K562 (cell line): ENCODE measurements around the gene TUBA1B. TPM values are rescaled to one million over a fixed set of nuclear protein-coding genes. Genes with fewer than 3 reads are reported as not detected.

Experiments
- ARID1B ChIP-seq: fragments of 450-650 bp; IDR thresholded peaks from 2 replicates; pipeline ENCODE4 v1.6.1; 2016; ENCODE audit warnings: antibody characterized with exemption, mild to moderate bottlenecking, inconsistent platforms
- FOXP1 ChIP-seq: sonication (generic); formaldehyde crosslinking; IDR thresholded peaks from 2 replicates; pipeline ENCODE4 v1.8.0; 2022; ENCODE audit warnings: mild to moderate bottlenecking, missing genetic modification reagents
- FUS ChIP-seq: fragments of 200-400 bp; formaldehyde crosslinking; optimal IDR thresholded peaks from 2 replicates; pipeline ENCODE3; 2017; ENCODE audit warnings: low read depth, low read length
- GATA2 ChIP-seq: sonication (generic); formaldehyde crosslinking; IDR thresholded peaks from 2 replicates; pipeline ENCODE4 v1.4.0; 2020; ENCODE audit warnings: mild to moderate bottlenecking, missing genetic modification reagents
- ILK ChIP-seq: fragments of 450-650 bp; IDR thresholded peaks from 2 replicates; pipeline ENCODE4 v1.6.1; 2016; ENCODE audit warnings: missing genetic modification characterization, low read depth, mild to moderate bottlenecking, missing compliant biosample characterization, moderate library complexity, borderline replicate concordance
- MEF2D ChIP-seq: conservative IDR thresholded peaks from 2 replicates; pipeline ENCODE4 v1.6.1; 2016; ENCODE audit warnings: low read depth, missing genetic modification characterization, missing compliant biosample characterization
- RAD21 ChIP-seq, 2 experiments: fragments of 250-450 bp in 1 of 2; fragments of 450-650 bp in 1 of 2; sonication (Bioruptor Pico) in 1 of 2; formaldehyde crosslinking in 1 of 2; IDR thresholded peaks in 1 of 2; conservative IDR thresholded peaks in 1 of 2; 2 replicates each; pipeline versions ENCODE4 v1.4.0 to v1.8.0; 2020 to 2022; ENCODE audit warnings: mild to moderate bottlenecking in 2 of 2, moderate library complexity in 1 of 2
- SNIP1 ChIP-seq: fragments of 450-650 bp; IDR thresholded peaks from 2 replicates; pipeline ENCODE4 v1.7.1; 2017; ENCODE audit warnings: low read depth, mild to moderate bottlenecking
- TAF15 ChIP-seq: fragments of 200-400 bp; formaldehyde crosslinking; IDR thresholded peaks from 2 replicates; pipeline ENCODE4 v1.6.1; 2017; ENCODE audit warnings: mild to moderate bottlenecking, low read depth, low read length, moderate library complexity
- XRCC5 ChIP-seq: fragments of 200-400 bp; formaldehyde crosslinking; IDR thresholded peaks from 2 replicates; pipeline ENCODE4 v1.6.1; 2017; ENCODE audit warnings: low read depth, mild to moderate bottlenecking, low read length
- ZKSCAN1 ChIP-seq: fragments of 150-350 bp; IDR thresholded peaks from 2 replicates; pipeline ENCODE4 v1.6.1; 2016; ENCODE audit warnings: low read depth, low read length
- ZNF133 ChIP-seq: fragments of 250-450 bp; sonication (Bioruptor Pico); IDR thresholded peaks from 2 replicates; pipeline ENCODE4 v1.4.0; 2020; ENCODE audit warnings: mild to moderate bottlenecking
- polyA plus RNA-seq, 8 experiments: library from polyadenylated mRNA; depleted of rRNA in 4 of 8; stranded (reverse) in 5 of 8; unstranded in 3 of 8; fragments of >200 nt; fragmentation: Nextera tagmentation in 2 of 8; fragmentation: Illumina TruSeq in 1 of 8; extraction: Ambion mirVana in 2 of 8; extraction: Trizol in 1 of 8; gene quantifications; 2 replicates each; pipeline versions ENCODE4 v1.2.1 to v1.2.3, GENCODE V29; 2011 to 2014; ENCODE audit warnings: inconsistent platforms in 1 of 8, missing spikeins in 1 of 8
- total RNA-seq, 7 experiments: library from RNA; depleted of rRNA in 6 of 7; stranded (reverse); fragments of >200 nt in 6 of 7; fragmentation: Illumina TruSeq in 2 of 7; extraction: Trizol in 2 of 7; gene quantifications; 2 replicates each; pipeline versions ENCODE4 v1.2.1 to v1.2.3, GENCODE V29; 2011 to 2021; ENCODE audit warnings: low replicate concordance in 1 of 7
- TF ChIP-seq, protein P1 (sequence below): sonication (generic); formaldehyde crosslinking; IDR thresholded peaks from 2 replicates; pipeline ENCODE4 v1.8.0; 2022; ENCODE audit warnings: mild to moderate bottlenecking, missing genetic modification reagents
- TF ChIP-seq, protein P2 (sequence below): fragments of 450-650 bp; formaldehyde crosslinking; IDR thresholded peaks from 2 replicates; pipeline ENCODE4 v1.4.0; 2022; ENCODE audit warnings: mild to moderate bottlenecking, moderate library complexity
- TF ChIP-seq, protein P3 (sequence below): sonication (generic); formaldehyde crosslinking; IDR thresholded peaks from 2 replicates; pipeline ENCODE4 v1.8.0; 2022; ENCODE audit warnings: mild to moderate bottlenecking, missing genetic modification reagents
- TF ChIP-seq, protein P4 (sequence below), 2 experiments: fragments of 450-650 bp; IDR thresholded peaks; 2 replicates each; pipeline ENCODE4 v1.6.1; 2016
- TF ChIP-seq, protein P5 (sequence below): sonication (generic); formaldehyde crosslinking; IDR thresholded peaks from 2 replicates; pipeline ENCODE4 v1.9.0; 2022; ENCODE audit warnings: mild to moderate bottlenecking, missing genetic modification reagents

Gene TUBA1B
- total and polyA plus RNA-seq, 9 of the 15 experiments (the other 6 are each of a cell fraction or from before 2014, with no cell fraction given) = 2,189 to 4,624 (median 2,628) TPM

DNA sequence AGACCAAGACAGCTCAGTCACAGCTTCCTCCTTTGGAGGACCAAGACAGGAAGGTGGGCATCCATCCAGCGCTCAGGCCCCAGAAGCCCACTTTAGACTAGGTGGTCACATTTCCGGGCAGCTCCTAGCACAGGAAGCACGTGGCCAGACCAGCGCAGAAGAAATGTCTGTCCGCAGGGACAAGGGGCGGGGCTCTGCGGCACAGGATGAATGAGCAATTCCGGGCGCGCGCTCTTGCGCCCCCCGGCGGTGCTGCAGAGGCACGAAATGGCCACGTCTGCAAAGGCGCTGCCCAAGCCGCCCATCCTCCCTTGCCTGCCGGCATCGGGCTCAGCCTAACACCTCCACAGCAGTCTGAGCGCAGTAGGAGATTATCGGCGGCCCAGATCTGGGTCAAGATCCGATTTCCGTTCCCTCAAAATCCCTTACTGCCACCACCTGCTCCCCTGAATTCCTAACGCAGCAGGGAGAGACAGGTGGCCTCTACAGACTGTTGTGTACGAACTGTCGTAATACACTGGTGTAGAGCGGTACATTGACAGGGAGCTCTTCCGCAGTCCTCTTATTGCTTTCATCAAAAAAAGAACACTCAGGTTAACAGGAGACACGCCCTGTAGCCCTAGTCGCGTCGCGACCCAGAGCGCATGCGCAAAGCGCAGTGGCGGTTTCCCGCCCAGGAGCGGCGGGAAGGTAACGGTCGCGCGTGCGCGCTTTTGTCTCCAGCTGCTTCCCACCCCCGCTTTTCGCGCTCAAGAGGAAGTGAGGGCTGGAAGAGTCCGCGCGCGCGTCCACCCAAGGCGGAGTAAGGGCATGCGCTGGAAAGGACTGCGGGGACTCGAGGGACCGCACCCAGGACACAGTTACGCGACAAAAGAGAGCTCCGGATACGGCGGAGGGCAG, 794 bp downstream of the TUBA1B start (continued):
- peak; percentile 60; the same call in 1 of the 2 replicates for TF ChIP-seq MEF2D
- TF ChIP-seq, protein P1, sequence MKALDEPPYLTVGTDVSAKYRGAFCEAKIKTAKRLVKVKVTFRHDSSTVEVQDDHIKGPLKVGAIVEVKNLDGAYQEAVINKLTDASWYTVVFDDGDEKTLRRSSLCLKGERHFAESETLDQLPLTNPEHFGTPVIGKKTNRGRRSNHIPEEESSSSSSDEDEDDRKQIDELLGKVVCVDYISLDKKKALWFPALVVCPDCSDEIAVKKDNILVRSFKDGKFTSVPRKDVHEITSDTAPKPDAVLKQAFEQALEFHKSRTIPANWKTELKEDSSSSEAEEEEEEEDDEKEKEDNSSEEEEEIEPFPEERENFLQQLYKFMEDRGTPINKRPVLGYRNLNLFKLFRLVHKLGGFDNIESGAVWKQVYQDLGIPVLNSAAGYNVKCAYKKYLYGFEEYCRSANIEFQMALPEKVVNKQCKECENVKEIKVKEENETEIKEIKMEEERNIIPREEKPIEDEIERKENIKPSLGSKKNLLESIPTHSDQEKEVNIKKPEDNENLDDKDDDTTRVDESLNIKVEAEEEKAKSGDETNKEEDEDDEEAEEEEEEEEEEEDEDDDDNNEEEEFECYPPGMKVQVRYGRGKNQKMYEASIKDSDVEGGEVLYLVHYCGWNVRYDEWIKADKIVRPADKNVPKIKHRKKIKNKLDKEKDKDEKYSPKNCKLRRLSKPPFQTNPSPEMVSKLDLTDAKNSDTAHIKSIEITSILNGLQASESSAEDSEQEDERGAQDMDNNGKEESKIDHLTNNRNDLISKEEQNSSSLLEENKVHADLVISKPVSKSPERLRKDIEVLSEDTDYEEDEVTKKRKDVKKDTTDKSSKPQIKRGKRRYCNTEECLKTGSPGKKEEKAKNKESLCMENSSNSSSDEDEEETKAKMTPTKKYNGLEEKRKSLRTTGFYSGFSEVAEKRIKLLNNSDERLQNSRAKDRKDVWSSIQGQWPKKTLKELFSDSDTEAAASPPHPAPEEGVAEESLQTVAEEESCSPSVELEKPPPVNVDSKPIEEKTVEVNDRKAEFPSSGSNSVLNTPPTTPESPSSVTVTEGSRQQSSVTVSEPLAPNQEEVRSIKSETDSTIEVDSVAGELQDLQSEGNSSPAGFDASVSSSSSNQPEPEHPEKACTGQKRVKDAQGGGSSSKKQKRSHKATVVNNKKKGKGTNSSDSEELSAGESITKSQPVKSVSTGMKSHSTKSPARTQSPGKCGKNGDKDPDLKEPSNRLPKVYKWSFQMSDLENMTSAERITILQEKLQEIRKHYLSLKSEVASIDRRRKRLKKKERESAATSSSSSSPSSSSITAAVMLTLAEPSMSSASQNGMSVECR = peak; percentile 96
- peak; percentile 84 for TF ChIP-seq XRCC5
- TF ChIP-seq RAD21 (CRISPR knock-in tag; conservative IDR thresholded peaks at IDR 0.05 in 1 of 2, IDR thresholded peaks at IDR 0.05 in 1 of 2) = peak; percentile 66 to 72
- no peak for TF ChIP-seq ZNF133 (CRISPR knock-in tag)
- TF ChIP-seq FUS = peak; percentile 24
- TF ChIP-seq GATA2 (CRISPR knock-in tag) = peak; percentile 21; the same call in 1 of the 2 replicates
- TF ChIP-seq, protein P2, sequence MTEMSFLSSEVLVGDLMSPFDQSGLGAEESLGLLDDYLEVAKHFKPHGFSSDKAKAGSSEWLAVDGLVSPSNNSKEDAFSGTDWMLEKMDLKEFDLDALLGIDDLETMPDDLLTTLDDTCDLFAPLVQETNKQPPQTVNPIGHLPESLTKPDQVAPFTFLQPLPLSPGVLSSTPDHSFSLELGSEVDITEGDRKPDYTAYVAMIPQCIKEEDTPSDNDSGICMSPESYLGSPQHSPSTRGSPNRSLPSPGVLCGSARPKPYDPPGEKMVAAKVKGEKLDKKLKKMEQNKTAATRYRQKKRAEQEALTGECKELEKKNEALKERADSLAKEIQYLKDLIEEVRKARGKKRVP (CRISPR knock-in tag) = peak; percentile 38; the same call in 1 of the 2 replicates
- TF ChIP-seq, protein P3, sequence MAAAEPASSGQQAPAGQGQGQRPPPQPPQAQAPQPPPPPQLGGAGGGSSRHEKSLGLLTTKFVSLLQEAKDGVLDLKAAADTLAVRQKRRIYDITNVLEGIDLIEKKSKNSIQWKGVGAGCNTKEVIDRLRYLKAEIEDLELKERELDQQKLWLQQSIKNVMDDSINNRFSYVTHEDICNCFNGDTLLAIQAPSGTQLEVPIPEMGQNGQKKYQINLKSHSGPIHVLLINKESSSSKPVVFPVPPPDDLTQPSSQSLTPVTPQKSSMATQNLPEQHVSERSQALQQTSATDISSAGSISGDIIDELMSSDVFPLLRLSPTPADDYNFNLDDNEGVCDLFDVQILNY (CRISPR knock-in tag) = peak; percentile 79; the same call in 1 of the 2 replicates
- peak; percentile 63; the same call in 1 of the 2 replicates for TF ChIP-seq FOXP1 (CRISPR knock-in tag)
- TF ChIP-seq, protein P4, sequence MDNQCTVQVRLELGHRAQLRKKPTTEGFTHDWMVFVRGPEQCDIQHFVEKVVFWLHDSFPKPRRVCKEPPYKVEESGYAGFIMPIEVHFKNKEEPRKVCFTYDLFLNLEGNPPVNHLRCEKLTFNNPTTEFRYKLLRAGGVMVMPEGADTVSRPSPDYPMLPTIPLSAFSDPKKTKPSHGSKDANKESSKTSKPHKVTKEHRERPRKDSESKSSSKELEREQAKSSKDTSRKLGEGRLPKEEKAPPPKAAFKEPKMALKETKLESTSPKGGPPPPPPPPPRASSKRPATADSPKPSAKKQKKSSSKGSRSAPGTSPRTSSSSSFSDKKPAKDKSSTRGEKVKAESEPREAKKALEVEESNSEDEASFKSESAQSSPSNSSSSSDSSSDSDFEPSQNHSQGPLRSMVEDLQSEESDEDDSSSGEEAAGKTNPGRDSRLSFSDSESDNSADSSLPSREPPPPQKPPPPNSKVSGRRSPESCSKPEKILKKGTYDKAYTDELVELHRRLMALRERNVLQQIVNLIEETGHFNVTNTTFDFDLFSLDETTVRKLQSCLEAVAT (IDR thresholded peaks at IDR 0.05) = peak; percentile 80 to 82
- TF ChIP-seq ARID1B = peak; percentile 65
- 0 out of 2 replicates have a peak, but pooled peaks have one; percentile 41 for TF ChIP-seq ZKSCAN1
- TF ChIP-seq SNIP1 = no peak
- TF ChIP-seq ILK (tag) = no peak
- TF ChIP-seq, protein P5, sequence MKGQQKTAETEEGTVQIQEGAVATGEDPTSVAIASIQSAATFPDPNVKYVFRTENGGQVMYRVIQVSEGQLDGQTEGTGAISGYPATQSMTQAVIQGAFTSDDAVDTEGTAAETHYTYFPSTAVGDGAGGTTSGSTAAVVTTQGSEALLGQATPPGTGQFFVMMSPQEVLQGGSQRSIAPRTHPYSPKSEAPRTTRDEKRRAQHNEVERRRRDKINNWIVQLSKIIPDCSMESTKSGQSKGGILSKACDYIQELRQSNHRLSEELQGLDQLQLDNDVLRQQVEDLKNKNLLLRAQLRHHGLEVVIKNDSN = peak; percentile 91
- TF ChIP-seq TAF15 = 0 out of 2 replicates have a peak, but pooled peaks have one; percentile 79
